Stimulated activated CD4-positive, alpha-beta T cell treated with anti-CD3 and anti-CD28 coated beads, Interleukin-4, amount 100 ng/mL, for 24 hours (primary cell): Measurements from ENCODE around the gene DIPK1B.
"Not testable (repeated sequence)": the region's sequence is repeated elsewhere in the genome, so short reads cannot be mapped to it uniquely, and the experiment has no call there.

ENCODE experiments used
- DNase-seq: peaks from one replicate; pipeline ENCODE4 v3.0.0-alpha.2; 2020

DIPK1B gene

DNA sequence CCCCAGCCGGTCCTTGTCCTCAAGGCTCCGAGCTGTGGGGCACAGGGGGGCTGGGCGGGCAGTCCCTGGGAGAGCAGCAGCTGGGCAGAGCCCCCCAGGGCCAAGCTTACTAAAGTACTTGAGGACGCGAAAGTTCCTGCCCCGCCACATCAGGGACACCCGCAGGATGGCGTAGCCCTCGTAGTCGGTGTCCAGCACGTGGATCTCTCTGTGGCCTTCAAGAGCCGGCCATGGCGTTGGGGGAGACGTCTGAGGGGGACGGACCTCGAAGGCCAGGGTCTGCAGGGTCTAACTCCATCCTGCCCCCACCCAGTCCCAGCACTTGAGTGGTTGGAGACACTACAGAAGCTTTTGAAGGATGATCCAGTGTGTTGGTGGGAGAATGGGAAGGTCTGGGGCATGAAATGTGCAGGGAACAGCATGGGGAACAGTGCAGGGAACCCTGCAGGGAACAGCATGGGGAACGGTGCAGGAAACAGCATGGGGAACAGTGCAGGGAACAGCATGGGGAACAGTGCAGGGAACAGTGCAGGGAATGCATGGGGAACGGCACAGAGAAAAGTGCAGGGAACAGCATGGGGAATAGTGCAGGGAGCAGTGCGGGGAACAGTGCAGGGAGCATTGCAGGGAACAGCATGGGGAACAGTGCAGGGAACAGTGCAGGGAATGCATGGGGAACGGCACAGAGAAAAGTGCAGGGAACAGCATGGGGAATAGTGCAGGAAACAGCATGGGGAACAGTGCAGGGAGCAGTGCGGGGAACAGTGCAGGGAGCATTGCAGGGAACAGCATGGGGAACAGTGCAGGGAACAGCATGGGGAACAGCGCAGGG is 43.1 kb downstream of the DIPK1B start:
- not testable (repeated sequence) for DNase-seq

- no peak for DNase-seq
Observed at GRCh38 chr9:136756134-136756438, 43.7 kb downstream of the DIPK1B start.

DNA sequence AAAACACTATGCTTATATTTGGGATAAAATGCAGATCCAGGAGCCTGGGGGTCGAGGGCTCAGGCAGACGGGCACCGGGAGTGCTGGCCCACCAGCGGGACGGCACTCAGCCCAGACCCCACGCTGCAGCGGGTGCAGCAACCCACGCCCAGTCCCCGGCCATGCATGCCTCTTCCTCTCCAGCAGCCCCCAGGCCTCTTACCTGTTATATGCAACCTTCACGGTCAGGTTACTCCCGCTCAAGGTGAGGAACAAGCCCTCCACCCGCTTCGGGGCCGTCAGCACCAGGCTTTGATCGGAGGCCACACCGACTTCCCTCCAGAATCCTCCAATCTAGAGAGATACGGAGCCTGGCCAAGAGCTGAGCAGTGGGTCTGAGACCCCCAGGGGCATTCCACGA is 44.5 kb downstream of the DIPK1B start:
- no peak for DNase-seq

DNA sequence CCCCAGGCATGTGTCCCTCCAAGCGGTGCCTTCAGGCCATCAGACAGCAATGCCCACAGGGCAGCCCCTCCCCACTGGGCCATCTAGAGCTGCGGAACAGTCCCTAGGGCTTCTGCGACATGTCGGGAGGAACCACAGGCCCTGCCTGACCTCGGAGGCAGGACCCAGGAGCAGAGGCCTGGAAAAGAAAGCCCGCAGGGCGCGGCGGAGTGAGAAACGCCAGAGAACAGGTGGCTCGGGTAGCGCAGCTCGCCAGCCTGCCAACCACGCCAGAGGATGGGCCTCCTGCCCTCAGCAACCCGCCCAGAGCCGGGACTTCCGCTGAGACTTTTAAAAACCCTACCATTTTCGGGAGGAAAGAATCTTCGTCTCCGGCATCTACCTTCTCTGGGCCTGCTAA is 45.0 kb downstream of the DIPK1B start:
- no peak for DNase-seq

DNA sequence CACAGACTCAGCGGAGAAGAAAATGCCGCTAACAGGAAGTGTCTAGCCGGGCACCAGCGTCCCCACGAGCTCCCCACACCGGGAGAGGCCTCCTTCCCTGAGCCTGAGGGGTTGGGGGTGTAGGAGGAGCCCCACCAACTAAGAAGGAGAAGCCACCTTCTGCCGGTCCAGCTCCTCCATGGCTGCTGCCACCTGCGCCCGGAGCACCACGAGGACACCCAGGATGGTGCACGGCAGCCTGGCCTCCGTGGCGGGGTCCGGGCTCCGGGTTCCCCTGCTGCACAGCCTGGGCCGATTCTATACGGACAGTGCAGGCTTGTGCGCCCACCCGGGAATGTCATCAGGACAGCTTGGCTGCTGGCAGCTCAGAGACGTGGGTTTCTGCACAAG is 45.4 kb downstream of the DIPK1B start:
- no peak for DNase-seq

- DNase-seq, result no peak
Observed at GRCh38 chr9:136759001-136759400, 46.6 kb downstream of the DIPK1B start.

- DNase-seq, result no peak
Observed at GRCh38 chr9:136759436-136760325, 47.3 kb downstream of the DIPK1B start.

DNA sequence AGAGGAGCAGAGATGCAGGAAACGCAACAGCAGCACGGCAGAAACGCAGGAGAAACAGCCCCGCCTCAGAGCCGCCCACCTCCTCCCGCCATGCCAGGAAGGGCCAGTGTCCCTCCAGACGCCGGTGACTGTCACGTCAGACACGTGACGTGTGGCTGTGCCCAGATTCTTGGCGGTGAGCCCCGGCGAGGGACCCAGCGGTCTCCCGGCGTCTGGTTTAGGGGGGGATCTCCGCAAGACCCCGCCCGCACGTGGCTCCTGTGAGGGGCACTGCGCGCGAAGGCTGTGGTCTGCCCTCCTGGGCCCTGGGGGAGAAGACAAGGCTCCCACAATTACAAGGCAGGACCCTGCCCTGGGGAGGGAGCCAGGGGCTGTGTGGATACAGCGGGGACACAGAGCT is 48.1 kb downstream of the DIPK1B start:
- no peak for DNase-seq

- DNase-seq, result not testable (repeated sequence)
Observed at GRCh38 chr9:136760834-136761544, 48.6 kb downstream of the DIPK1B start.

DNA sequence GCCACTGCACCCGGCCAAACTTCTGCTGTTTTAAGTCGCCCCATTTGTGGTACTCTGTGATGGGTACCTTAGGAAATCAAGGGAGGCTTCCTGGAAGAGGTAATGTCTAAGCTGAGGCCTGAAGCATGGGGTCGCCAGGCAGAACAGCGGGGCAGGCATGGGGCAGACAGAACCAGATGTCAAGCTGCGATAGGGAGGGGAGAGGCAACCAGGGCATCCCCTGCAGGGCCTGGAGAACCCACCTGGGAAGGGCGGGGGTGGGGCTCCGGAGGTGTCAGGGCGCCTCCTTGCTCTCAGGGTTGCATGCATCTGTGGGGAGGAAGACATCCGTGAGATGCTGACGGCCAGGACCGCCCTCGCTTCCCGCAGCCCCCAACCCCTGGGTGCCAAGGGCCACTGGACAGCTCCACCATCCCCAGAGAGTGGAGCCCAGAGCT is 49.2 kb downstream of the DIPK1B start:
- no peak for DNase-seq

DNA sequence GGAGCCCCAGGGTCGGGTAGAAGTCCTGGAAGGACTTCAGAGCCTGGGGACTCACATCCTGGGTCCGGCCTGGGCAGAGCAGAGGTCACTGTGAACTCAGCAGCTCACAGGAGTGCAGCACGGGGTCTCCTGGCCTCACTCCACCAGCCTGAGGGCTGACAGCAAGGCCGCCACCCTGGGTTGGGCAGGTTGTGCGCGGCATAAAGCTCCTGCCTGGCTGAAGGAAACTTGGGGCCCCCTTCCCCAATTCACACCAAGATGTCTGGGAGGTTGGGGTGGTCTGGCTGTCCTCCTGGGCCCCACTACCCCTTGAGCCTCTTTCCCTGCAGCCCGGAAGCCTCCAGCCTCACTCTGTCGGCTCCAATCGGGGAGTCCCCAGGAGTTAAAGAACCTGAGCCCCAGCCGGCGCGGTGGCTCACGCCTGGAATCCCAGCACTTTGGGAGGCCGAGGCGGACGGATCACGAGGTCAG is 49.9 kb downstream of the DIPK1B start:
- DNase-seq, result no peak

DNA sequence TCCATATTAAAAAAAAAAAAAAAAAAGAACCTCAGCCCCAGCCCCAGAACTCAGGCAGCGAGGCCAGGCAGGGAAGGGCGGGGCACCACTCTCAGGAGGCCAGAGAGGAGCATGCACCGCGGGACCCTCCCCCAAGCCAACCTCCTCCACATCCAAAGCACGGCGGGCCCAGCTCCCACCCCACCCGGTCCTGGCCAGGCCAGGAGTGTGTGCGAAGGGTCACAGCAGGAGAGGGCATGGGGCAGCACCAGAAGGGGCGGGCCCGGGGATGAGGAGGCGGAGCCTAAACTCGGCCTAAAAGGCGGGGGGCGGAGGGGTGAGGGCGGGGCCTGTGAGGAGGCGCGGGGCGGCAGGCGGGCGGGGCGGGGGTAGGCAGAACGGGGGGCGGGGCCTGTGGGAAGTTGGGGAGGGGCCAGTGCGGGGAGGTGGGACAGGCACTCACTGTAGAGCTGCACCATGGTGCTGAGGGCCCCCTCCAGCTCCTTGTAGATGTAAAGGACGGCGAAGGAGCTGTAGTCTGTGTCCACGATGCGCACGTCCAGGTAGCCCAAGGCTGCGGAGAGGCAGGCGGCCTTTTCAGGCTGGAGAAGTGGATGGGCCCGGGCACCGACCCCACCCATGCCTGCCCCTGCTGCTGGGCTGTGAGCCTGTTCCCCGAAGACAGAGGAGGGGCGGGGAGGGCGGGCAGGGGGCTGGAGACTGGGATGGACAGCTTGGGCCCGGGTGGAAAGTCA is 50.7 kb downstream of the DIPK1B start:
- DNase-seq, result peak; percentile 45

DNA sequence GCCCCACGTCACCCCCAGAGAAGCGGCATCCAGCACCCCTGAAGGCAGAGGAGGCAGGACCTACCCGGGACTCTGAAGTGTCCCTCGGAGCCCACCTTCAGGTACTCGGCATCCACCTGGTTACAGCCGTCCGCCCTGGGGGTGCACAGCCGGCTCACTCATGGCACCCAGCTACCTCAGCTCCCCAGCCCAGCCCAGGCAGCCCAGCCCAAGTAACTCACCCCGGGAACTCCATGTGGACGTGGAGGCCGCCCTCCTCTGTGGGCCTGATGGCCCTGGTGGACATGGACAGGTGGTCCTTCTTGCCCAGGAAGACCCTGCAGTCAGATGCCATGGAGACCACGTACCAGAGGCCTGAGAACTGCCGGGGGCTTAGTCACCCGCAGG is 51.3 kb downstream of the DIPK1B start:
- DNase-seq, result no peak

DNA sequence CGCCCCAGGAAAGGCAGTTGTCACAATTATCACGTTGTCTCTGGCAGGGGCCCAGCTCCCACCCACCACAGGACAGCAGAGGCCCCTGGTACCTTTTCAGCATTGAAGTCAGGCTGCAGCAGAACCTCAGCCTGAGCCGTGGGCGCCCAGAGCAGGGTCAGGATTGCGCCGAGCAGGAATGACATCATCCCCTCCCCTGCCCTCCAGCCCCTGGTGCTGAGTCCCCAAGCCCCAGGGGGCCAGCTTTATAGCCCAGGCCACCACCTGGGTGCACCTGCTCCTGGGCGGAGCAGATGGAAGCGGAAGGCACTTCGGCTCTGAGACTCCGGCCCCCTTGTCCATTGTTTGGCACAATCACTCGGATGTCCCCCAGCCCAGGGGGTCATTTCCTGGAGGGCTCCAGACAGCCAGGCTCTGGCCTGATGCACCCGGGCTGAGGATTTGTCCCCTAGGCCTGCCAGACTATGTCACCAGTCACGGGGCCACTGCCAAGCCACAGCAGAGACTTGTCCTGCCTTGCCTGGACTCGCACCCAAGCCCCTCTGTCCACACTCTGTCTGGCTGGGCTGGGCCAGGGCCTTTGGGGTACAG is 52.0 kb downstream of the DIPK1B start, which contains the start of gene LCN15:
Gene LCN15 (minus strand): TSS at position 218 of the 591 bp plus-strand sequence. CDS start 30 bp downstream, at position 188.
- no peak for DNase-seq

DNA sequence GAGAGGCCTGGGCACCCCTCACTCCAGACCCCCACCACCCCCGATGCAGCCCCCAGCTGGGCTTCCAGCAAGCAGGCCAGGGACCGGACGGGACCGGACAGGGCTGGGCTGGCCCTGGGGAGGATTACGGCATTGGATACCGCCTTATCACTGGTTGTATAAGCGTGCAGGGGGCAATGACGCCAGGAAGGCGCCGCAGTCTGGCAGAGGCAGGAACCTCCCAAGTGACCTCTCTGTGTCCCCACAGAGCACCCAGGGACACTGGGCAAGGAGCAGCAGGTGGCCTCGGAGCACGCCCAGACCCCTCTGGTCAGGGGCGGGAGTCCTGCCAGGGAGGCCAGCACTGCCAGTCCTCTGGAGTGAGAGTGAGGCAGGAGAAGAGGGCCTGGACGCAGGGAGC is 52.7 kb downstream of the DIPK1B start:
- no peak for DNase-seq

DNA sequence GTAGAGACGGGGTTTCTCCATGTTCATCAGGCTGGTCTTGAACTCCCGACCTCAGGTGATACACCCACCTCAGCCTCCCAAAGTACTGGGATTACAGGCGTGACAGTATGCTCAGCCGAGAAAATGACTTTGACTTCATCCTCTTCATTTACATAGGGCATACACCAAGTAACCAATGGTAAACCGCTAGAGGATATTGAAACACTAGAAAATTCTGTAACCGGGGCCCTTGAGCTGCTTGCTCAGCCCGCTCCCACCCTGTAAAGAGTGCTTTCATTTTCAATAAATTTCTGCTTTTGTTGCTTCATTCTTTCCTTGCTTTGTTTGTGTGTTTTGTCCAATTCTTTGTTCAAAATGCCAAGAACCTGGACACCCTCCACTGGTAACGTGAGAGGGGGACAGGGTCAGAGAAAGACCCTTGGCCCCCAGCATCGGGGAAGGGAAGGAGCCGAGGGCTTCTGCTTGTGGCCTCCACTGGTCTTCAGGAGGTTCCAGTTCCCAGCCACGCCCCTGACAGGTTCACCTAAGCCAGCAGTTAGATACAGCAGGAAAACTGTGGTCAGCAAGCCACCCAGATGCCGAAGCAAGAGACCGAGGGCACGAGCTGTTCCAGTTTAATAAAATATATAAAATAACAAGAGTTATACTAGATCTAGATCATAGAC is 53.5 kb downstream of the DIPK1B start:
- not testable (repeated sequence) for DNase-seq

GRCh38 chr9:136766410-136767120 is 54.2 kb downstream of the DIPK1B start:
- peak; percentile 58 for DNase-seq

GRCh38 chr9:136769710-136770191 is 57.4 kb downstream of the DIPK1B start:
- DNase-seq, result peak; percentile 57

GRCh38 chr9:136771907-136772415 is 59.6 kb downstream of the DIPK1B start:
- DNase-seq, result no peak

GRCh38 chr9:136773386-136774044 is 61.1 kb downstream of the DIPK1B start:
- DNase-seq, result no peak
